Measurements from ENCODE around the gene CTAG1B.
"Not testable (repeated sequence)": the region's sequence is repeated elsewhere in the genome, so short reads cannot be mapped to it uniquely, and the experiment has no call there.

GRCh38 chrX:154573061-154573460 is 46.0 kb downstream of the CTAG1B start:
- TF ChIP-seq ZNF331 (CRISPR knock-in tag; IDR thresholded peaks at IDR 0.05; ENCODE audit: low read depth); POLR2AphosphoS5 (IDR thresholded peaks at IDR 0.05; ENCODE audit: low read depth); EZH2 (IDR thresholded peaks at IDR 0.05; ENCODE audit: low read depth, unreplicated experiment): not testable (repeated sequence)

Data from GM23338 (cell line).